Neural crest cell (in vitro differentiated cells): ENCODE results near the gene IFI6. TPM values are rescaled to one million over a fixed set of nuclear protein-coding genes. Genes with fewer than 3 reads are reported as not detected.
"Not testable (repeated sequence)": the region's sequence is repeated elsewhere in the genome, so short reads cannot be mapped to it uniquely, and the experiment has no call there.

Experiments used
- DNase-seq: peaks from one replicate; pipeline ENCODE4 v3.0.0; 2021; ENCODE audit warnings: low read depth, mixed read lengths, low spot score
- H3K27ac Mint-ChIP-seq: one replicate; pipeline ENCODE4 v1.8.0; 2021; ENCODE audit warnings: mild to moderate bottlenecking, mixed read lengths; ENCODE audit not compliant: unreplicated experiment
- H3K27me3 Mint-ChIP-seq: 2 replicates; pipeline ENCODE4 v1.8.0; 2021; ENCODE audit warnings: low read depth, mild to moderate bottlenecking, mixed read lengths
- H3K36me3 Mint-ChIP-seq: 2 replicates; pipeline ENCODE4 v1.8.0; 2021; ENCODE audit warnings: low read depth, mild to moderate bottlenecking, mixed read lengths
- H3K4me1 Mint-ChIP-seq: 2 replicates; pipeline ENCODE4 v1.8.0; 2021; ENCODE audit warnings: mixed read lengths
- H3K4me3 Mint-ChIP-seq: one replicate; pipeline ENCODE4 v1.8.0; 2021; ENCODE audit warnings: mild to moderate bottlenecking, mixed read lengths
- H3K9me3 Mint-ChIP-seq: 2 replicates; pipeline ENCODE4 v1.8.0; 2021; ENCODE audit warnings: mixed read lengths
- CTCF ChIP-seq: fragments of 200-600 bp; sonication (generic); conservative IDR thresholded peaks from 2 replicates; pipeline ENCODE4 v1.5.0; 2021; ENCODE audit warnings: antibody characterized with exemption, mild to moderate bottlenecking
- total RNA-seq: library from RNA; stranded (reverse); gene quantifications from 2 replicates; pipeline ENCODE4 v1.2.1, GENCODE V29; 2021

IFI6 gene
- total RNA-seq, 1 donor from 2014 or later: 15.2 TPM

GRCh38 chr1:27689423-27690173 lies 17.6 kb upstream of the IFI6 start:
- no peaks in the 10 kb centered on the region for H3K4me1 Mint-ChIP-seq
- DNase-seq: no peak
- no peaks in the 10 kb centered on the region for H3K27me3 Mint-ChIP-seq
- peaks cover 3% of the 10 kb centered on the region for H3K9me3 Mint-ChIP-seq
- H3K27ac Mint-ChIP-seq: no peak overlapping the region
- no peak for TF ChIP-seq CTCF
- no peak overlapping the region for H3K4me3 Mint-ChIP-seq
- H3K36me3 Mint-ChIP-seq: no peaks in the 10 kb centered on the region

- H3K36me3 Mint-ChIP-seq: no peaks in the 10 kb centered on the region
- H3K4me1 Mint-ChIP-seq: no peaks in the 10 kb centered on the region
- H3K4me3 Mint-ChIP-seq: no peak overlapping the region
- no peak for DNase-seq
- peaks cover 3% of the 10 kb centered on the region for H3K9me3 Mint-ChIP-seq
- no peak for TF ChIP-seq CTCF
- no peak overlapping the region for H3K27ac Mint-ChIP-seq
- H3K27me3 Mint-ChIP-seq: no peaks in the 10 kb centered on the region
Observed at GRCh38 chr1:27687906-27688305, 15.9 kb upstream of the IFI6 start.

- no peak for DNase-seq
- H3K4me3 Mint-ChIP-seq: no peak overlapping the region
- no peak for TF ChIP-seq CTCF
- H3K27me3 Mint-ChIP-seq: no peaks in the 10 kb centered on the region
- no peaks in the 10 kb centered on the region for H3K4me1 Mint-ChIP-seq
- H3K9me3 Mint-ChIP-seq: peaks cover 7% of the 10 kb centered on the region
- H3K27ac Mint-ChIP-seq: no peak overlapping the region
- peaks cover 7% of the 10 kb centered on the region for H3K36me3 Mint-ChIP-seq
Observed at GRCh38 chr1:27686223-27686990, 14.4 kb upstream of the IFI6 start.

- Mint-ChIP-seq H3K4me1 (no peaks in the 10 kb centered on the region), H3K36me3 (peaks cover 10% of the 10 kb centered on the region), H3K9me3 (peaks cover 13% of the 10 kb centered on the region), H3K27ac (no peak overlapping the region), H3K27me3 (no peaks in the 10 kb centered on the region), H3K4me3 (no peak overlapping the region)
- TF ChIP-seq CTCF: no peak
- DNase-seq: no peak
Observed at GRCh38 chr1:27684176-27684575, 12.2 kb upstream of the IFI6 start.

- Mint-ChIP-seq H3K36me3 (peaks cover 15% of the 10 kb centered on the region), H3K4me1 (no peaks in the 10 kb centered on the region), H3K27ac (no peak overlapping the region), H3K9me3 (peaks cover 18% of the 10 kb centered on the region), H3K27me3 (no peaks in the 10 kb centered on the region), H3K4me3 (no peak overlapping the region)
- no peak for DNase-seq
- no peak for TF ChIP-seq CTCF
Observed at GRCh38 chr1:27682351-27682944, 10.5 kb upstream of the IFI6 start.

GRCh38 chr1:27681580-27681979 lies 9.6 kb upstream of the IFI6 start:
- not testable (repeated sequence) for H3K4me3 Mint-ChIP-seq, H3K27me3 Mint-ChIP-seq, H3K27ac Mint-ChIP-seq, H3K4me1 Mint-ChIP-seq, DNase-seq
- Mint-ChIP-seq H3K9me3 (peaks cover 18% of the 10 kb centered on the region), H3K36me3 (peaks cover 15% of the 10 kb centered on the region)

- H3K4me3 Mint-ChIP-seq, H3K27ac Mint-ChIP-seq, H3K4me1 Mint-ChIP-seq, DNase-seq, H3K27me3 Mint-ChIP-seq: not testable (repeated sequence)
- Mint-ChIP-seq H3K9me3 (peaks cover 20% of the 10 kb centered on the region), H3K36me3 (peaks cover 15% of the 10 kb centered on the region)
Observed at GRCh38 chr1:27680225-27680791, 8.3 kb upstream of the IFI6 start.
